ENCODE results near the gene C9. TPM values are rescaled to one million over a fixed set of nuclear protein-coding genes. Genes with fewer than 3 reads are reported as not detected.

C9 gene
- total RNA-seq, 3 donors from 2014 or later: 0.12 TPM; not detected in 2

GRCh38 chr5:39396843-39397242 lies 32.5 kb upstream of the C9 start:
- DNase-seq: no peak
- Histone ChIP-seq H3K36me3 (ENCODE audit: low read depth) (no peaks in the 10 kb centered on the region), H3K4me3 (no peak overlapping the region), H3K9me3 (no peaks in the 10 kb centered on the region), H3K4me1 (ENCODE audit: low read depth) (no peaks in the 10 kb centered on the region)
- TF ChIP-seq, protein P1, sequence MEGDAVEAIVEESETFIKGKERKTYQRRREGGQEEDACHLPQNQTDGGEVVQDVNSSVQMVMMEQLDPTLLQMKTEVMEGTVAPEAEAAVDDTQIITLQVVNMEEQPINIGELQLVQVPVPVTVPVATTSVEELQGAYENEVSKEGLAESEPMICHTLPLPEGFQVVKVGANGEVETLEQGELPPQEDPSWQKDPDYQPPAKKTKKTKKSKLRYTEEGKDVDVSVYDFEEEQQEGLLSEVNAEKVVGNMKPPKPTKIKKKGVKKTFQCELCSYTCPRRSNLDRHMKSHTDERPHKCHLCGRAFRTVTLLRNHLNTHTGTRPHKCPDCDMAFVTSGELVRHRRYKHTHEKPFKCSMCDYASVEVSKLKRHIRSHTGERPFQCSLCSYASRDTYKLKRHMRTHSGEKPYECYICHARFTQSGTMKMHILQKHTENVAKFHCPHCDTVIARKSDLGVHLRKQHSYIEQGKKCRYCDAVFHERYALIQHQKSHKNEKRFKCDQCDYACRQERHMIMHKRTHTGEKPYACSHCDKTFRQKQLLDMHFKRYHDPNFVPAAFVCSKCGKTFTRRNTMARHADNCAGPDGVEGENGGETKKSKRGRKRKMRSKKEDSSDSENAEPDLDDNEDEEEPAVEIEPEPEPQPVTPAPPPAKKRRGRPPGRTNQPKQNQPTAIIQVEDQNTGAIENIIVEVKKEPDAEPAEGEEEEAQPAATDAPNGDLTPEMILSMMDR (IDR thresholded peaks at IDR 0.05): no peak
- intact Hi-C loops (cut with DNase I, micrococcal nuclease): no loop called here
- no peak for ATAC-seq

GRCh38 chr5:39395521-39395920 lies 31.2 kb upstream of the C9 start:
- DNase-seq (no peak), ATAC-seq (no peak)
- intact Hi-C loops (cut with DNase I, micrococcal nuclease): no loop called here
- no peaks in the 10 kb centered on the region for H3K36me3 ChIP-seq (ENCODE audit: low read depth)
- no peaks in the 10 kb centered on the region for H3K4me1 ChIP-seq (ENCODE audit: low read depth)
- H3K9me3 ChIP-seq: no peaks in the 10 kb centered on the region
- H3K4me3 ChIP-seq: no peak overlapping the region
- TF ChIP-seq, protein P1 (IDR thresholded peaks at IDR 0.05): no peak

GRCh38 chr5:39394946-39395345 lies 30.7 kb upstream of the C9 start:
- H3K36me3 ChIP-seq (ENCODE audit: low read depth): no peaks in the 10 kb centered on the region
- intact Hi-C loops (cut with DNase I, micrococcal nuclease): no loop called here
- TF ChIP-seq, protein P1 (IDR thresholded peaks at IDR 0.05): no peak
- H3K4me3 ChIP-seq: no peak overlapping the region
- no peak for ATAC-seq
- no peaks in the 10 kb centered on the region for H3K4me1 ChIP-seq (ENCODE audit: low read depth)
- no peaks in the 10 kb centered on the region for H3K9me3 ChIP-seq
- DNase-seq: no peak

DNA sequence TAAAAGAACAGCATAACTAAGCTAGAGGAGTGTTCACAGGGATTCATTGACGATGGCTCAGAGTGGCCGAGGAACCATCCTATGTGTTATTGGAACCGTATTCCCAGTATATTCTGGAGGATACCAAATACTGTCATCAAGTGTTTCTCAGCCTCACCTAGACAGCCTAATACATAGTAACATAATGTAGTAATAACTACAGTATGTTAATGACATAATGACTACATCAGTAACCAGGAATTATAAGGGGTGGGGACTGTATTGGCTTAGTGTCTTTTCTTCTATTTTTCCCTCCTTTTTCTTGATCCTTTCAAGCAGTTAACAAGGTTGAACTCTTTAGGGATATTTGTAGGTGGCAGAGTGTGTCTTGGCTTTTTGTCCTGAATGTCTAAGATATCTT lies 26.6 kb upstream of the C9 start:
- DNase-seq (no peak), ATAC-seq (no peak)
- Histone ChIP-seq H3K36me3 (ENCODE audit: low read depth) (no peaks in the 10 kb centered on the region), H3K4me3 (no peak overlapping the region), H3K9me3 (no peaks in the 10 kb centered on the region), H3K4me1 (ENCODE audit: low read depth) (no peaks in the 10 kb centered on the region)
- TF ChIP-seq, protein P1 (IDR thresholded peaks at IDR 0.05): no peak
- intact Hi-C loops (cut with DNase I, micrococcal nuclease): no loop called here

- intact Hi-C loops (cut with DNase I, micrococcal nuclease): no loop called here
- DNase-seq (no peak), ATAC-seq (no peak)
- TF ChIP-seq, protein P1 (IDR thresholded peaks at IDR 0.05): no peak
- no peak overlapping the region for H3K4me3 ChIP-seq
- no peaks in the 10 kb centered on the region for H3K9me3 ChIP-seq
- H3K4me1 ChIP-seq (ENCODE audit: low read depth): no peaks in the 10 kb centered on the region
- H3K36me3 ChIP-seq (ENCODE audit: low read depth): no peaks in the 10 kb centered on the region
Measured at GRCh38 chr5:39387293-39387692, 23.0 kb upstream of the C9 start.

GRCh38 chr5:39384271-39384670 lies 20.0 kb upstream of the C9 start:
- Histone ChIP-seq H3K4me3 (no peak overlapping the region), H3K4me1 (ENCODE audit: low read depth) (no peaks in the 10 kb centered on the region), H3K9me3 (no peaks in the 10 kb centered on the region), H3K36me3 (ENCODE audit: low read depth) (no peaks in the 10 kb centered on the region)
- TF ChIP-seq, protein P1 (IDR thresholded peaks at IDR 0.05): no peak
- DNase-seq: no peak
- intact Hi-C loops (cut with DNase I, micrococcal nuclease): no loop called here
- ATAC-seq: no peak

All from mucosa of descending colon (tissue), 3 donors.